TTC549 (cell line): ENCODE results near the gene ZNF644.
"Not testable (repeated sequence)": the region's sequence is repeated elsewhere in the genome, so short reads cannot be mapped to it uniquely, and the experiment has no call there.

Experiments used
- FAIRE-seq: peaks from 2 replicates; lab custom pipeline; 2012; peaks lifted over from hg19 to GRCh38; lab: Jason Lieb, UNC

The ZNF644 gene

DNA sequence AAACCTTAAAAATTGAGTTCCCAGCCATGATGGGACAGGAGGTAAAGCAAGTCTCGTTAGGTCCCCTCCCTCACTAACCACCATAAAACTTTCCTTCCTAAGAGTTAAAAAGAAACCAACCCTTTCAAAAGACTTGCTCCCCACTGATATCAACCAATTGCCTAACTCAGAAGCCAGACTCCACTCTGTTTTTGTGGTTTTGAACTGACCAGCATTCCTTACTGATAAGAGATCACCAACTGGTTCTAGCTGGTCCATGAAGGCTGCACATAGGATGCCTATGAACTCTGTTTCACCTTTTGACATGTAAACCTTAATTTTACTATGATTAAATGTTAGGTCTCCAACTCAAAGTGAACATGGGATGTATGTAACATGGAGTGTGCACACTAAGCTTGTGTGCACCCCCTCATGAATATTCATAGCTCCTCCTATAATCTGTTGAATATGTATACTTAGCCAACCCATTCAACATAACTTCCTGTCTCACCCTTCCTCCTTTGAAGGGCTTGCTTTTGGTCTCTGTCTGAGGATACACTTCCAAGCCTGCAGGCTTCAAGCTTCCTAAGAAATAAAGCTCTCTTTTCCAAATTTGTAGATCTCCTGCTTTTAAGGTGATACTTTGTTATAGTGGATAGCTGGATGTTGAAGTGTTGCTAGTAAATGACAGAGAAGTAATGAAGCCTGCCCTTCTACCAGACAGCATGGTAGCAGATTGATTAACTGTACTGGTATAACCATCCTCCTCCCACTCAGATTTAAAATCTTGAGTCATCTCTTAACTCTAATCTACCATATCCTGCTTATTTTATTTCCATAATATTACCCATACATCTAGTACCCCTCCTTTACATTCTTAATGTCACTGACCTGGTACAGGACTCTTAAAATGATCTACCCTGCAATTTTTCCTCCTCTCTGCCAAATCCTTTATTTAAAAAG lies 95.6 kb downstream of the ZNF644 start:
- no peak for FAIRE-seq

DNA sequence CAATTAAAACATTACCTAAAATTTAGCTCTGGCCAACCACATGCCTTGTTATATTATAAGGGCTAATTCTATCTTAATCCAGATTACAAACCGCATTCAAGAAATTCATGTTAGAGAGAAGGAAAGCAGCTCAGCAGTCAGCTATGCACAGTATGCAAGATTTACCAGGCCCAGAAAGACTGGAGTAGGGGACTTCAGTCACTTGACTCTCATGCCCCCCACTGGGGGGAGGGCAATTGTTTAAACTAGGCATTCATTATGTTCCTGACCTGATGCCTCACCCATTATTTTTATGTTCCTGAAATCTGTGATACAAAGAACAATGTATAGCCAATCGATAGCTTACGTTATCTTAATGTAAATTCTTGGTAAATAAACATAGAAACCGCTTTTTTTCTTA lies 96.9 kb downstream of the ZNF644 start:
- FAIRE-seq, result no peak

DNA sequence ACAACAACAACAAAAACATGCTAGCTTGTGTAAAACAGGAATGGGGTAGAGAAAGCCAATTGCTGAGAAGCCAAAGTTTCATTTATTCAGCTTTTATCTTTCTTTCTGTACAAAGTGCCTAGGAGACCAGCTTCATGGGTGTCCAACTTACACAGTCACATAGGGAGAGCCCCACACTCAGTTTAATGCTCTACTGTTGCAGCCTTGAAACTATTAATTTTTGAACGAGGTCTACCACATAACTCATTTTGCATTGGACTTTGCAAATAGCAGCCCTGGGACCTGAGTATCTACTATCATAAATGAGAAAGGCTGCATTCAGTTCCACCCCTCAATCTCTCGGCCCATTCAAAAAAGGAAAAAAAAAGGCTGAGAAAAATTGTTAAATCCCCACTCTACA lies 98.8 kb downstream of the ZNF644 start:
- no peak for FAIRE-seq

DNA sequence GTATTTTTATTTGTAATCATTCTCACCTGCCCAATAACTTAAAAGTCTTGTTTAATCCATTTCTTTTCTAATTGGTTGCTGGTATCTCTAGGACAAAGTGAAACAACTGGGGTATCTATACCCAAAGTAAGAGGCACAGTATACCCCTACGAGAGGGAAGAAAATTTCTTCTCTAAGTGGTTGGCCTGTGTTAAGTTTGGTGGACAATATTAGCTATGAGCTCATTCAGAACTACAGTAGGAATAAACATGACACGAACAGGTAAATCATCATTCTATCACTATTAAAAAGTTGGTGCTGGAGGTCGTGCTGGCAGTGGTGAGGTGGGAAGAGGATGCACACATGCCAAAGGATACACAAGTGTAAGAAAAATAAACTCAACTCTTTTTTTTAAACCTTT lies 99.6 kb downstream of the ZNF644 start:
- FAIRE-seq, result no peak

DNA sequence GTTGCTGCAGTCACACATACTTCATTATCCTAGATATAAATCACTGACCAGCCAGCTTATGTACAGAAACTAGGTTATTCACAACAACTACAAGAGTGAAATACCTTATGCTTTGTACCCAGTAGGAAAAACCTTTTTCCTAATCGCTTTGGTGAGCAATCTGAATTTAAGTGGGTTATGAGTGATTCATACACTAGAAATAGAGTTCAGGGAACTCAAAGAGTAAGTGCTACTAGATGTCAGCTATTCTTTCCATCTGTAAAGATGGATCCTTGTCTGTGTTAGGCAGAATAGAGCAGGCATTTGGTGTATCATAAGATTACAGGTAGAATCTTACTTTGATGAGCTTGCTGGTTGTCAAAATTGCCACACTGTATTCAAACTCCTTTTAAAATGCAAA lies 101.9 kb downstream of the ZNF644 start:
- FAIRE-seq, result no peak

DNA sequence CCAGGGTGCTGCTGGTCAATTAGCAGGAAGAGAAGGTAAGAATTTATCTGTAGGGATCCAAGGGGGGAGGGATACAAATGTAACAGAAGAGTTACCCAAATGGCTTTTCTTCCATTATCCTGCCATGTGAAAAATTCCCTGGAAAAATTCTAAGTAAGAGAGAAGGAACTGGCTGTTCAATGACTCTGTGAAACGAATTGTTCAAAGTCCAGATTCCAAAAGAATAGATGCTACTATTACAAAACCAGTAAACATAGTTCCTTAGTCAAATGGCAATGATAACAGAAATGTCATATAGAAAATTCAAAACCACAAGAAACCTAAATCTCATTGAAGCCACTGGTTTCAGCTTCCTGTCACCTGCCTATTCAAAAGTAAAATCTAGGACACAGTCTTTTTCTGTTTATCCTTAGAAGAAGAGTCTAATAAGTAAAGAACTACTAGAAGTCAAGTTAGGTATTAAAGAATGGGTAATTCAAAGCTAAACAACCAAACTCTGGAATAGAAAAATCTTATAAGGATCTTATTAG lies 102.6 kb downstream of the ZNF644 start:
- FAIRE-seq, result no peak

DNA sequence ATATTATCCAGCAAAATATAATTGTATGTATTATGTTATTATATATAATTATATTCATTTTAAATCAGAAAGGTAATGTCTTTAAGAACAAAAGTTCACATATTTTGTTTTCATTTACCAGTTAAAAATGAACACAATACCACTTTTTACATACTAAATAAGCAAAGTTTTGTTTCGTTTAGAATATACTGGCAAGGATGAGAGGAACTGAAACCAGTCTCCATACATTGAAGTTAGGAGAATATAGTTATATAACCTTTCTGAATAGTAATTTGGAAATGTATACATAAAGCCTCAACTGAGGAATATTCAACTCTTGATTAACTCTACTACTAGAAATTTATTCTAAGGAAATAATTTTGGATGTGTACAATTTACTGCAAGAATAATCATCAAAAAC lies 110.5 kb downstream of the ZNF644 start:
- peak; percentile 28 for FAIRE-seq

DNA sequence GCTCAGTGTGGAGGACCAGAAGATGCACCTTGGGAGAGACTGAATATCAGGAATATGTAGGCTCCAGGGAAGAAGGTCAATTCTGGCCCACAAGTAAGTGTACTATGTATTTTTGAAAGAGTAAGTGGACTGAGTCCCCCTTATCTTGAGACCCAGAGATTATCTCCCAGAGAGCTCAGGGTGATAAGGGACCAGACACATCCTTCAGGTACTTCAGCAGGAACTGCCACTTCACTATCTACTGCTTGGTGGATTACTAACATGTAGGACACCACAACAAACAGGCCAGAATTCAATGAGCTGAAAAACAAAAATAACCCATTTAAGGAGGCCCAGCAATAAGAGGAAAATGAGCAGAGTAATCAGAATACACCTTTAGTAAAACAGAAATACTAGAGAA lies 119.2 kb downstream of the ZNF644 start:
- no peak for FAIRE-seq

DNA sequence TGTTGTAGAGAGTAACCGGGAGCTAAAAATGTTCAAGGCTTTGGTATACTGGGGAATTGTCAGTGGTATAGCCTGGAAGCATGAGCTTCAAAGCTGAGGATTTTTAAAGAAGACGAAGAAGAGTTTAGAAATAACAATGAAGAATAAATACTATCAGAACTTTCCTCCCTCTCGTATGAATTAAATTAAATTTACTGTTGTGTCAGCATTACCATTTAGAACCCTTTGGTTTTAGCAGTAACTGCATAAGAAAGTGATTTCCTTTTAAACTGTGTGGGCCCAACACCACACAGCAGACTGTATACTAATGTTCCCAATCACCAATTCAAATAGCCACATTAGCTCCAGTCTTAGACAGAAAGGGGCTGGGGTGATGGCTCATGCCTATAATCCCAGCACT lies 122.6 kb downstream of the ZNF644 start:
- FAIRE-seq, result no peak

DNA sequence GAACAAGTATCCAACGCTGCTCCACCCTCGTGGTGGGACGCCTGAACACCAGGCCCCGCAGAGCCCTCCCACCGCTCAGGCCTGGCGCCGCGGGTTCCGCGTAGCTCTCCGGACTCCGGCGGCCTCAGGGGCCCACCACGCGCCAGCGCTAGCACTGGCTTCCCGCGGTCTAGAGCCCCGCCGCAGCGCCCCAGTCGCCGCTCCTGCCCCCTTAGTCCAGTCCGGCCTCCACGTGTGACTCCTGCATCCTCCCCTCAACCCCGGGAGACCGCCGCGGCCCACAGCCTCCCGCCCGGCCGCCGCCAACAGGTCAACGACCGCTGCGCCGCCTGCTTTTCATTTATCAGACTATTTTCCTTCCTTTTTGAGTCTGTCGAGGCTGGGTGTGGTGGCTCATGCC lies 128.2 kb downstream of the ZNF644 start:
- FAIRE-seq, result not testable (repeated sequence)

DNA sequence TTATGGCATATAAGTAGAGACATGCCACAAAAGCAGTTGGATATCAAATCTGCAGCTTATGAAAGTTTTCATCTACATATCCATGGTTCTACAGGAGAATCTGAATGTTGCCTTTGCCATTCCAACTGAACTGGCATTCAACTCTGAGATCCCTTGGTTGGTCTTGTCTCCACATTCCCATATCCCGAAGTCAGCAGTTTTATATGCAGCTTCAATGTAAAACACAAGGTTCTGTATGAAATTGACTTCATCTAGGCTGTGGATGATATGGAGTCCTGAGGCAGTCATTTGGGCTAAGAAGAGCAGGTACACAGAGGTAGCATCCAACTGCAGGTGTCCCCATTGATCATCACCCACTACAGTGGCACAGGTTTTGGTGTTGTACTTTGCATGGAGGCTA lies 129.0 kb downstream of the ZNF644 start:
- FAIRE-seq, result not testable (repeated sequence)

DNA sequence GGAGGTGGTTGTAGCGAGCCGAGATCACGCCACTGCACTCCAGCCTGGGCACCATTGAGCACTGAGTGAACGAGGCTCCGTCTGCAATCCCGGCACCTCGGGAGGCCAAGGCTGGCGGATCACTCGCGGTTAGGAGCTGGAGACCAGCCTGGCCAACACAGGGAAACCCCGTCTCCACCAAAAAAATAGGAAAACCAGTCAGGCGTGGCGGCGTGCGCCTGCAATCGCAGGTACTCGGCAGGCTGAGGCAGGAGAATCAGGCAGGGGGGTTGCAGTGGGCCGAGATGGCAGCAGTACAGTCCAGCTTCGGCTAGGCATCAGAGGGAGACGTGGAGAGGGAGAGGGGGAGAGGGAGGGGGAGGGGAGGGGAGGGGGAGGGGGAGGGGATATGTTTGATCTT lies 129.6 kb downstream of the ZNF644 start:
- not testable (repeated sequence) for FAIRE-seq

DNA sequence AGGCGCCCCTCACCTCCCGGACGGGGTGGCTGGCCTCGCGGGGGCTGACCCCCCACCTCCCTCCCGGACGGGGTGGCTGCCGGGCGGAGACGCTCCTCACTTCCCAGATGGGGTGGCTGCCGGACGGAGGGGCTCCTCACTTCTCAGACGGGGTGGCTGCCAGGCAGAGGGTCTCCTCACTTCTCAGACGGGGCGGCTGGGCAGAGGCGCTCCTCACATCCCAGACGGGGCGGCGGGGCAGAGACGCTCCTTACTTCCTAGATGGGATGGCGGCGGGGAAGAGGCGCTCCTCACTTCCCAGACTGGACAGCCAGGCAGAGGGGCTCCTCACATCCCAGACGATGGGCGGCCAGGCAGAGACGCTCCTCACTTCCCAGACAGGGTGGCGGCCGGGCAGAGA lies 130.1 kb downstream of the ZNF644 start:
- FAIRE-seq, result not testable (repeated sequence)

DNA sequence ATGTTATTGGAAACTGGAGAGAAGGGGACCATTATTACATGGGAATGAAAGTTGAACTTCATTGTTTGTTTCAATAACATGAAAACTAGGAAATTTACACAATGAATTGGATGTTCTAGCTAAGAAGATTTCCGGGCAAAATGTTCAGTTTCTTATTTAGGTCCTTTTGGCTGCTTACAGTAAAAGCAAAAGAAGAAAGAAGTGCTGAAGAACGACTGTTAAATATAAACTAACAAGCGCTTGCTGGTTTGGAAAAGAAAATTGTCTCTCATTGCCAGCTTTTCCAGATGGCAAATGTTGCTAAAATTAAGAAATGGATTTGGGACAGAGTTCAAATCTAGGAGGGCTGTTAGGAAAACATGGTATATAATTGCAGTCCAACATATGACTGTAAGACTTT lies 139.6 kb downstream of the ZNF644 start:
- no peak for FAIRE-seq

DNA sequence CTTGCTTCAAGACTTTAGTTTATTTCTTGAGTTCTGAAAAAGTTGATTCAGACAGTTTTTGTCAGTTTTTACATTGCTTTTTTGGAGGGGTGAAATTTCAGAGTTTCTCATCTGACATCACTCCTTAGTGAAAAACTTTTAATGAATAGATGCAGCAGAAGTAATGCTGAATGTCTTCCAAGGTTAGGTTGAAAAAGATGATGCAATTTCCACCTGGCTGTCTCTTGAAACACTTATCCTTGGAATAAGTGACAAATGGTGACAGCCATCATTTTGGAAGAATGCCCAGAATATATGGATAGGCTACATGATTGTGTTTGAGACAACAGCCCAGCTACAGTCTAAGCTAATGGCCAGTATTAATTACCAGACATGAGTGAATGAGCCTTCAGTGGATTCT lies 140.8 kb downstream of the ZNF644 start:
- no peak for FAIRE-seq

DNA sequence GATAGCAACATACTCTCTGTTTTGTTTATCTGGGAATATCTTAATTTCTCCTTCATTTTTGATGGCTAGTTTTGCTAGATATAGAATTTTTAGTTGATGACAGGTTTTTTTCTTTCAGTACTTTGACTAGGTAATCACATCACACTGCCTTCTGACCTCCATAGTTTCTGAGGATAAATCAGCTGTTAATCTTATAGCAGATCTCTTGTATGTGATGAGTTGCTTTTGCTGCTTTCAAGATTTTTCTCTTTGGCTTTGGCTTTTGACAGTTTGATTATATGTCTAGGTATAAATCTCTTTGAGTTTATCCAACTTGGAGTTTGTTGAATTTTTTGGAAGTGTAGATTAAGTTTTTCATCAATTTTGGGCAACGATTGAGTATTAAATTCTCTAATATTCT lies 142.6 kb downstream of the ZNF644 start:
- FAIRE-seq, result no peak

DNA sequence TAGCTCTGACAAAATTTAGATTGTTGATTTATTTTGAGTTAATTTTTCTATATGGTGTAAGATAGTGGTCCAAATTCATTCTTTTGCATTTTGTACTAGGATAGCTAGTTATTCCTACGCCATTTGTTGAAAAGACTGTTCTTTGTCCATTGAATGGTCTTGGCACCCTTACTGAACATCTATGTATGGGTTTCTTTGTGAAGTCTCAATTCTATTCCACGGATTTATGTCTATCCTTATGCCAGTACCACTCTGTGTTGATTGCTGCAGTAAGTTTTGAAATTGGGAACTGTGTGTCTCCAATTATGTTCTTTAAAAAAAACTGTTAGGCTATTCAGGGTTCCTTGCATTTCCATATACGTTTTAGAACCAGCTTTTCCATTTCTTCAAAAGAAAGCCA lies 145.7 kb downstream of the ZNF644 start:
- FAIRE-seq, result no peak
